MV-4-11 (cell line): Measurements from ENCODE around the gene AFF1.
A peak's percentile ranks its signal among the peaks of the same experiment; 100 is the strongest.

Source experiments
- DNase-seq: peaks from one replicate; lab custom pipeline; 2025; lab: John Stamatoyannopoulos, UW

The AFF1 gene

GRCh38 chr4:86919561-86920223 is 15.1 kb upstream of the AFF1 start:
- DNase-seq, result peak; percentile 81

- DNase-seq, result peak; percentile 86
Observed at GRCh38 chr4:86921608-86922252, 13.1 kb upstream of the AFF1 start.

GRCh38 chr4:86924811-86925210 is 10.0 kb upstream of the AFF1 start:
- no peak for DNase-seq

GRCh38 chr4:86926435-86927086 is 8.2 kb upstream of the AFF1 start:
- no peak for DNase-seq

- DNase-seq, result peak; percentile 82
Observed at GRCh38 chr4:86927843-86928395, 6.9 kb upstream of the AFF1 start.

DNA sequence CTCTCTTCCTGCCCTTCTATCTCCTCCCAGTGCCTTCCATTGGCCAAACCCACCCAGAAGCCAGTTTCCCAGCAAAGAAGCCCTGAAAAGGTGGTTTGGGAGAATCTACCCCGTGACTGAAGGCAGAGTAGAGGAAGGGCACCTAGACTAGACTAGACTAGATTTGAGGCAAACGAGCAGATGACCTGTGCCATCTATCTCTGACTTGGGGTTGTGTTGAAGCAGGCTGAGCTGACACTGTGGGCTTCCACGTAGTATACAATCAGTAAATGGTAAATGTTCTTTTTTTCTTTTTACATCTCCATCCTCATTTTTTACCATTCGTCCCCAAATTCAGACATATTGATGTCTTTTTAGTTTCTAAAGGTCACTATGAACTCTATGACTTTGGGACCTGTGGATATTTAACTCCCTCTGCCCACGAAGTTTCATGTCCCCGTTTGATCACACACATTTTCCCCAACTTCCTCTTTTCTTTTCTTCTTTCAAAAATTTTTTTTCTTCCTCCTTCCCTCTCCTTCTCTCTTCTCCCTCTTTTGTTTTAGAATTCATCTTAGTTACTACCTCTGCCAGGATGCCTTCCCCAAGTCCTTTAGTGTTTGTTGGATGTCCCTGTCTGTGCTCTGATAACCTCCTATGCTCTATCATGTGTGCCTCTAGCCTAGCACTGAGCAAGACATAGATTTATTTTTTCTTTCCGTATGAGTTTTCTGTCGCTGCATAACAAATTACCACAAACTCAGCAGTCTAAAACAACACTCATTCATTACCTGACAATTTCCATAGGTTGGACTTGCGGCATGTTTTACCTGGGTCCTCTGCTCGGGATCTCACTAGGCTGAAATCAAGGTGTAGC is 6.2 kb upstream of the AFF1 start:
- peak; percentile 74 for DNase-seq

DNA sequence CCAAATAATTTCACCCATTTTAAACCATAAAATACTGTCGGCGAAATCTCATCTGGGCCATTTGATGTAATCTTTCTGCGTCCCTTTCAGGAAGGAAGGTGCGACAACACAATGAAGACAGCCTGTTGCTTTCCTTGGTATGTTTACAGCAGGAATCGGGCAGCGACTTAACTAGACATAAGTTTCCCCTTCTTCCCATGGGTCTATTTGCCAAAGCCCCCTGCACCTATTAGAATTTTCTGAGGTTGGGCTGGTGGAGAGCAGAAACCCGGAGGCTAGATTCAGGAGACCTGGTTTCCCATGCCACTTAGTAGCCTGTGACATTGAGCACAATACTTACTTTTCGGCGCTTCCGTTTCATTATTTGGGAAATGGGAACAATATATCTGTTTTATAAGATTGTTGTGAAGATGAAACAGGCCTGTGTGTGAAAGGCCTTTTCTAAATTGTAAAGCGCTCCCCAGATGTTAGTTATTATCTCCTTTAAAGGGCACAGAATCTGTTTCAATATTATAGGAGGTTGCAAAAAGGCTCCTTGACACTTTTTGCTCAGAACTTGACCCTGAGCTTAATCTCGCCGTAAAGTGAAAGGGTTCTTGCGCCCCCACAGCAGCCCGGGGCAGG is 552 bp upstream of the AFF1 start:
- DNase-seq, result no peak

GRCh38 chr4:86935566-86935852 is 698 bp downstream of the AFF1 start:
- DNase-seq, result no peak

- DNase-seq, result peak; percentile 77
Observed at GRCh38 chr4:86935853-86936733, 1.3 kb downstream of the AFF1 start.

DNA sequence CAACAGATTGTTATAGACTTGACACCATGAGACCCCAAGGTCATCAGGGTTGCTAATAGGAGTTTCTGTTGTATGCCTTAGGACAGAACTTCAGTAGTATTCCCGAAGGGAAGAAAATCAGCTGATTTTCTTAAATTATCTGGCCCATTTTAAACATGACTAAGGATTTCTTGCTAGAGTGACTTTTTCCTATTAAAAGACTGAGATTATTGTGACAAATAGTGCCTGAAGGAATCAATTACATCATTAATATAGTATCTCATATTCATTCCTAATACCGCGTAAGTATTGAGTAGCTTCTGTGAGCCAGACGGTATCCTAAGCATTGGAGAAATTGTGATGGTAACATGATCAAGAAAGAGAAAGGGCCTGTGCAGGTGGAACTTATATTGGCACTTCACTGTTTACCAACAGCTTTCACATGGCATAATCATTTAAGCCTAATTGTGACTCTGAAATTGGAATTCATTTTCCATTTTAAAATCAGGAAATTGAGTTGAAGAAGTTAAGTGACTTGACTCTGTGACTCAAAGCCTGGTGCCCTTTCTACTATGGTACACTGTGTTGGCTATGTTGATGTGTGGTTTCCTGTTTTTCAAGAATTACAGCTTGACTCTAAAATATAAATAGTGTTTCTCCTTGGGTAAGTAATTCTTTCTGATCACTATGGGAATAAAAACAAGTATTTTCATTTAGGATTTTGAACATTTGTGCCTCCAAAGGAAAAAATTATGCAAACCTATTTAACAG is 4.1 kb downstream of the AFF1 start:
- DNase-seq, result peak; percentile 41

GRCh38 chr4:86939729-86940575 is 5.1 kb downstream of the AFF1 start:
- DNase-seq, result no peak

DNA sequence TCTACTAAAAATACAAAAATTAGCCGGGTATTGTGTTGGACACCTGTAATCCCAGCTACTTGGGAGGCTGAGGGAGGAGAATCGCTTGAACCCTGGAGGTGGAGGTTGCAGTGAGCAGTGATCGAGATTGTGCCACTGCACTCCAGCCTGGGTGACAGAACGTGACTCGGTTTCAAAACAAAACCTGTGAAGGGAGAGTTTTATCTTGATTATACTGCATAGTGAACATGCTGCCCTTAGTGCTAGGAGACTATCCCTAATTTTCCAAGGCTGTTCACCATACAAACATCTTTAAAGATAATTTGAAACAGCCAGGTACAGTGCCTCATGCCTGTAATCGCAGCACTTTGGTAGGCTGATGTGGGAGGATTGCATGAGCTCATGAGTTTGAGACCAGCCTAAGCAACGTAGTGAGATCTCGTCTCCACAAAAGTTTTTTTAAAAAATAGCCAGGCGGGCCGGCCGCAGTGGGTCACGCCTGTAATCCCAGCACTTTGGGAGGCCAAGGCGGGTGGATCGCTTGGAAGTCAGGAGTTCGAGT is 6.2 kb downstream of the AFF1 start:
- no peak for DNase-seq

DNA sequence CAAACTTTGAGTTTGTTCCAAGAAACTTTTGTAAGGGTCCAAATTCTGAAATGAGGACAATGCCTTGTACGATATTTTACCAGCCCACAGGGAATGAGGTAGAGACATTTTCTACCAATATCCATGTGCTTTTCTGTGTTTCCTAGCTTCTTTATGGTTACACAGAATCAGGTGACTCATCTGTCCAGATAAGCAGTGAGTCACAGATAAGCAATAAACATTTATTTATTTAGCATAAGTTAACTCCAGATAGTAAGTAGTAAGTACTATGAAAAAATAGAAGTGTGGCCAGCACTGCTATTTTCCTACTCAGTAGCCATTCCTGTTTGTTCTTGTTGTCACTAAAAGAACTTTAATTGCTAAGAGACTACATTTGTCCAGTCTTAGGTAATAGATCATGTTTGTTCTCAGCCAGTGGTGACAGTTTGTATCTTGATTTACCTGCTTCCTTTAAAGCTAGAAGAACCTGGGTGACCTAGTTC is 7.4 kb downstream of the AFF1 start:
- no peak for DNase-seq

DNA sequence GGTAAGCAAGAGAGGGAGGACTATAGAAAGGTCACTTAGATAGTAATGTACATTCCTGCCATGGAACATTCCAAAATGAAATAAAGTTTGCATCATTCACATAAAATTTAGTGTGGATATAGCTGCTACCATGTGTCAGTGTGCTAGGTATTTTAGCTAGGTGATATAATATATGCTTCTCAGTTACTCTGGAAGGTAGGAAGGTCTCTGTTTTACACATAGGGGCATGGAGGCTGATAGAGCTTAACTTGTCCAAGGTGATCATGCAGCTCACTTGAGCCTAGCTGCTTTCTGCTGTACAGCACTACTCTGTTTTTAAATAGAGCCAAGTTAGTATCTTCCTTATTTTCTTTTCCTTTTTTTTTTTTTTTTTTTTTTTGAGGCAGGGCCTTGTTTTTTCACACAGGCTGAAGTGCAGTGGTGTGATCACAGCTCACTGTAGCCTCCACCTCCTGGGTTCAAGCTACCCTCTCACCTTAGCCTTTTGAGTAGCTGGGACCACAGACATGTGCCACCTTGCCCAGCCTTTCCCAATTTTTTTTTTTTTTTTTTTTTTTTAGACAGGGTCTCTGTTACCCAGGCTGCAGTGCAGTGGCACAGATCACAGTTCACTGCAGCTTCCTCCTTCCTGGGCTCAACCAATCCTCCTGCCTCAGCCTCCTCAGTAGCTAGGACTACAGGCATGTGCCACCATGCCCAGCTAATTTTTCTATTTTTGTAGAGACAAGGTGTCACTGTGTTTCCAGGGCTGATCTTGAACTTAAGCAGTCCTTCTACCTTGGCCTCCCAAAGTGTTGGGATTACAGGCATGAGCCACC is 10.4 kb downstream of the AFF1 start:
- no peak for DNase-seq

- DNase-seq, result no peak
Observed at GRCh38 chr4:86946868-86947500, 12.2 kb downstream of the AFF1 start.

GRCh38 chr4:86947501-86948120 is 12.8 kb downstream of the AFF1 start:
- no peak for DNase-seq

- no peak for DNase-seq
Observed at GRCh38 chr4:86948276-86948675, 13.5 kb downstream of the AFF1 start.
